Measurements from ENCODE around the gene ZKSCAN5.

DNA sequence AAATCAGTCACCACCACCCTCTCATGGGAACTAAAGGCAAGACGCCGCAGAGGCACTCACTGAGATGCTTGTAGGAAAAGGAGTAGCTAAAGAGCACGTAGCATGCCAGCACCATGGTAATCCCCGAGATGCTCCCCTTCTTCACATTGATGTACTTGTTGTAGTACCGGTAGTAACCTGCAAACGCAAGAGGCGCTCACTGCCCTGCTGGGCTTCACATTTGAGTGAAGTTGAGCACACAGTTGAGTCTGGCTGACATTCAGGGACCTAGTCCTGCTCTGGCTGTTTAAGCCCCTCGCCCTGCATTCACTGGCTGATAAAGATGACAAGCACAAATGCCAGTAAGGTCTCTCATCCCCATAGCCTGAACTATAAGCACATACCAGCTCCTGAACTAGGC lies 45.4 kb upstream of the ZKSCAN5 start:
- TF ChIP-seq CREM (CRISPR knock-in tag; IDR thresholded peaks at IDR 0.05) = no peak
- TF ChIP-seq ETV6 (CRISPR knock-in tag; IDR thresholded peaks at IDR 0.05) = no peak
- no peak for TF ChIP-seq ZNF317 (CRISPR knock-in tag; IDR thresholded peaks at IDR 0.05; ENCODE audit: borderline replicate concordance, low read depth)
